HAP-1 (cell line): ENCODE data around the gene KRTAP10-2.

Source experiments
- DNase-seq, 2 experiments: peaks; one replicate each; pipeline ENCODE4 v3.0.0-alpha.2; 2016 to 2020; ENCODE audit warnings: low spot score in 2 of 2
- H3K27me3 ChIP-seq: fragments of 250-450 bp; sonication (Bioruptor Pico); 2 replicates; pipeline ENCODE4 v1.5.1; 2020; ENCODE audit warnings: low read depth, mild to moderate bottlenecking, moderate library complexity
- H3K36me3 ChIP-seq: fragments of 250-450 bp; sonication (Bioruptor Pico); replicated peaks from 2 replicates; pipeline ENCODE4 v1.5.1; 2020; ENCODE audit warnings: mild to moderate bottlenecking
- H3K4me1 ChIP-seq: fragments of 250-450 bp; sonication (Bioruptor Pico); 2 replicates; pipeline ENCODE4 v1.5.1; 2020; ENCODE audit warnings: mild to moderate bottlenecking
- H3K4me3 ChIP-seq: fragments of 250-450 bp; sonication (Bioruptor Pico); 2 replicates; pipeline ENCODE4 v1.5.1; 2020; ENCODE audit warnings: mild to moderate bottlenecking, moderate library complexity
- H3K9me3 ChIP-seq: fragments of 250-450 bp; sonication (Bioruptor Pico); 2 replicates; pipeline ENCODE4 v1.5.1; 2020; ENCODE audit warnings: mild to moderate bottlenecking, moderate library complexity
- in situ Hi-C: fragments of 300-500 bp; cut with MboI; formaldehyde crosslinking; loops from 3 replicates; pipeline ENCODE4 v1.14.3; 2020; ENCODE audit warnings: low sequenced_read_pairs, inconsistent platforms, mixed read lengths

Gene KRTAP10-2

GRCh38 chr21:44549525-44550211 lies 1.6 kb downstream of the KRTAP10-2 start:
- Histone ChIP-seq H3K4me3 (no peak overlapping the region), H3K4me1 (no peaks in the 10 kb centered on the region), H3K27me3 (peaks cover 12% of the 10 kb centered on the region), H3K36me3 (no peaks in the 10 kb centered on the region), H3K9me3 (no peaks in the 10 kb centered on the region)
- peak in 1 of 2 experiments; percentile 3 for DNase-seq
- in situ Hi-C loops = no loop called here

GRCh38 chr21:44548922-44549321 lies 2.4 kb downstream of the KRTAP10-2 start:
- H3K9me3 ChIP-seq = no peaks in the 10 kb centered on the region
- H3K27me3 ChIP-seq = peaks cover 7% of the 10 kb centered on the region; the same call in 1 of the 2 replicates
- H3K4me1 ChIP-seq = no peaks in the 10 kb centered on the region
- in situ Hi-C loops = no loop called here
- no peaks in the 10 kb centered on the region for H3K36me3 ChIP-seq
- DNase-seq = no peak
- H3K4me3 ChIP-seq = no peak overlapping the region

- H3K36me3 ChIP-seq = no peaks in the 10 kb centered on the region
- peaks cover 4% of the 10 kb centered on the region; the same call in 1 of the 2 replicates for H3K27me3 ChIP-seq
- DNase-seq = no peak
- H3K9me3 ChIP-seq = no peaks in the 10 kb centered on the region
- no peaks in the 10 kb centered on the region for H3K4me1 ChIP-seq
- H3K4me3 ChIP-seq = no peak overlapping the region
- in situ Hi-C loops = no loop called here
These were observed 2.9 kb downstream of the KRTAP10-2 start for GRCh38 chr21:44548381-44548780.

GRCh38 chr21:44547656-44548331 lies 3.5 kb downstream of the KRTAP10-2 start:
- Histone ChIP-seq H3K4me1 (no peaks in the 10 kb centered on the region), H3K36me3 (no peaks in the 10 kb centered on the region), H3K27me3 (no peaks in the 10 kb centered on the region), H3K9me3 (no peaks in the 10 kb centered on the region), H3K4me3 (no peak overlapping the region)
- no peak for DNase-seq
- in situ Hi-C loops = no loop called here

- Histone ChIP-seq H3K27me3 (no peaks in the 10 kb centered on the region), H3K9me3 (no peaks in the 10 kb centered on the region), H3K36me3 (no peaks in the 10 kb centered on the region), H3K4me3 (no peak overlapping the region), H3K4me1 (no peaks in the 10 kb centered on the region)
- DNase-seq = peak in 1 of 2 experiments; percentile 1
- in situ Hi-C loops = no loop called here
These were observed 6.7 kb downstream of the KRTAP10-2 start for GRCh38 chr21:44544566-44544965.

GRCh38 chr21:44542716-44543115 lies 8.6 kb downstream of the KRTAP10-2 start:
- no peaks in the 10 kb centered on the region for H3K27me3 ChIP-seq
- no peaks in the 10 kb centered on the region for H3K36me3 ChIP-seq
- no peaks in the 10 kb centered on the region for H3K9me3 ChIP-seq
- DNase-seq = no peak
- no peak overlapping the region for H3K4me3 ChIP-seq
- in situ Hi-C loops = no loop called here
- H3K4me1 ChIP-seq = no peaks in the 10 kb centered on the region

GRCh38 chr21:44540741-44541288 lies 10.5 kb downstream of the KRTAP10-2 start:
- Histone ChIP-seq H3K36me3 (no peaks in the 10 kb centered on the region), H3K4me3 (no peak overlapping the region), H3K27me3 (no peaks in the 10 kb centered on the region), H3K9me3 (no peaks in the 10 kb centered on the region), H3K4me1 (no peaks in the 10 kb centered on the region)
- in situ Hi-C loops = no loop called here
- peak in 1 of 2 experiments; percentile 1 for DNase-seq

GRCh38 chr21:44539991-44540666 lies 11.2 kb downstream of the KRTAP10-2 start, which contains the start of gene KRTAP10-1:
Gene KRTAP10-1, minus strand, starts transcription at chr21:44540195. Its CDS starts 45 bp downstream, at chr21:44540150.
- in situ Hi-C loops = no loop called here
- Histone ChIP-seq H3K9me3 (no peaks in the 10 kb centered on the region), H3K4me3 (no peak within 1 kb of the TSS), H3K36me3 (no peaks in the 10 kb centered on the region), H3K4me1 (no peaks in the 10 kb centered on the region), H3K27me3 (no peaks in the 10 kb centered on the region)
- peak in 1 of 2 experiments; percentile 2 for DNase-seq

GRCh38 chr21:44539046-44539445 lies 12.3 kb downstream of the KRTAP10-2 start:
- H3K36me3 ChIP-seq = no peaks in the 10 kb centered on the region
- DNase-seq = no peak
- in situ Hi-C loops = no loop called here
- no peaks in the 10 kb centered on the region for H3K4me1 ChIP-seq
- H3K4me3 ChIP-seq = no peak overlapping the region
- no peaks in the 10 kb centered on the region for H3K27me3 ChIP-seq
- no peaks in the 10 kb centered on the region for H3K9me3 ChIP-seq

GRCh38 chr21:44537930-44538911 lies 13.1 kb downstream of the KRTAP10-2 start:
- no peaks in the 10 kb centered on the region for H3K4me1 ChIP-seq
- H3K9me3 ChIP-seq = no peaks in the 10 kb centered on the region
- no peaks in the 10 kb centered on the region for H3K27me3 ChIP-seq
- in situ Hi-C loops = no loop called here
- DNase-seq = peak in 1 of 2 experiments; percentile 4
- H3K4me3 ChIP-seq = no peak overlapping the region
- no peaks in the 10 kb centered on the region for H3K36me3 ChIP-seq

- no peaks in the 10 kb centered on the region for H3K9me3 ChIP-seq
- no peak for DNase-seq
- no peaks in the 10 kb centered on the region for H3K27me3 ChIP-seq
- in situ Hi-C loops = no loop called here
- H3K4me1 ChIP-seq = no peaks in the 10 kb centered on the region
- no peaks in the 10 kb centered on the region for H3K36me3 ChIP-seq
- H3K4me3 ChIP-seq = no peak overlapping the region
These were observed 15.3 kb downstream of the KRTAP10-2 start for GRCh38 chr21:44535963-44536362.

- in situ Hi-C loops = no loop called here
- Histone ChIP-seq H3K36me3 (no peaks in the 10 kb centered on the region), H3K27me3 (no peaks in the 10 kb centered on the region), H3K4me3 (no peak overlapping the region), H3K4me1 (no peaks in the 10 kb centered on the region), H3K9me3 (no peaks in the 10 kb centered on the region)
- no peak for DNase-seq
These were observed 16.6 kb downstream of the KRTAP10-2 start for GRCh38 chr21:44534688-44535087.
